Measurements from ENCODE around the gene AZGP1.

GRCh38 chr7:99919814-99920112 lies 56.1 kb downstream of the AZGP1 start:
- TF ChIP-seq CTCF (IDR thresholded peaks at IDR 0.05) (no peak), POLR2AphosphoS5 (IDR thresholded peaks at IDR 0.05) (no peak), EP300 (IDR thresholded peaks at IDR 0.05) (no peak), POLR2A (IDR thresholded peaks at IDR 0.05) (no peak)
